AG09309 (cell line): ENCODE results near the gene KRT79.
"Not testable (repeated sequence)": the region's sequence is repeated elsewhere in the genome, so short reads cannot be mapped to it uniquely, and the experiment has no call there.

ENCODE experiments used
- DNase-seq: peaks from one replicate; pipeline ENCODE4 v3.0.0-alpha.2; 2010; ENCODE audit warnings: low read depth
- H3K4me3 ChIP-seq: 2 replicates; pipeline ENCODE4 v1.5.1; 2011; ENCODE audit warnings: mild to moderate bottlenecking, low read depth, low read length, moderate library complexity; ENCODE audit not compliant: control insufficient read depth
- TF ChIP-seq, protein P1 (sequence below): IDR thresholded peaks from 2 replicates; pipeline ENCODE4 v1.5.1; 2011; ENCODE audit warnings: mild to moderate bottlenecking, low read depth, low read length, inconsistent platforms; ENCODE audit not compliant: insufficient read depth, control insufficient read depth; ENCODE audit errors: missing control alignments

KRT79 gene

DNA sequence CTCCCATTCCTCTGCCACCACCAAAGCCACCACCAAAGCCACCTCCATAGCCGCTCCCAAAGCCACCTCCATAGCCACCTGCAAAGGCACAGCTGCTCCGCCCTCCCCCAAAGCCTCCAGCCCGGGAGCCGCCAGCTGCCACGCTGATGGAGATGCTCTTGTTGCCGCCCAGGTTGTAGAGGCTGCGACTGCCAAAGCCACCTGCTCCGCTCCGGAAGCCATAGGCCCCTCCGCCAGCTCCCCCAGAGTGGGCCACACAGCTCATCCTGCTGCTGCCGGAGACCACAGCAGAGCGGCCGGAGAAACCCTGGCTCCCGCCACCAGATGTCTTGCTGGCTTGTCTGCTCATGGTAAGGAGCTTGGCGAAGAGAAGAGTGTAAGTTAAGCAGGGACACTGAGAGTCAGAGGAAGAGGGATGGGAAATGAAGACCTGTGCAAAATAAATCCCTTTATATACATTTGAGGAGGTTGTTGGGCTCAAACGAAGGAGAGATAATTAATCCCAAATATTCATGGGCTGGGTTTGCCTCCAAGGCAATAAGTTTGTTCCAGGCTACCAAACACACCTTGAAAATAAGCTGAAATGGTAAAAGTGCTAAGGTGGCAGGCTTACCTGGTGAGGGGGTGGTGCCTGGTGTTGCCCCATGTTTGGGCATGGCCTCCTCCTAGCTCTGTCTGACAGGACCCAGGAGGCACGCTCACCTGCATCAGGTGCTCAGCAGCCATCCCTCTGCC, 38.2 kb downstream of the KRT79 start, which contains the start of gene KRT3:
Gene KRT3 (minus strand): TSS at position 424 of the 735 bp plus-strand sequence. CDS start 75 bp downstream, at position 349.
- H3K4me3 ChIP-seq: no peak within 1 kb of the TSS
- TF ChIP-seq, protein P1, sequence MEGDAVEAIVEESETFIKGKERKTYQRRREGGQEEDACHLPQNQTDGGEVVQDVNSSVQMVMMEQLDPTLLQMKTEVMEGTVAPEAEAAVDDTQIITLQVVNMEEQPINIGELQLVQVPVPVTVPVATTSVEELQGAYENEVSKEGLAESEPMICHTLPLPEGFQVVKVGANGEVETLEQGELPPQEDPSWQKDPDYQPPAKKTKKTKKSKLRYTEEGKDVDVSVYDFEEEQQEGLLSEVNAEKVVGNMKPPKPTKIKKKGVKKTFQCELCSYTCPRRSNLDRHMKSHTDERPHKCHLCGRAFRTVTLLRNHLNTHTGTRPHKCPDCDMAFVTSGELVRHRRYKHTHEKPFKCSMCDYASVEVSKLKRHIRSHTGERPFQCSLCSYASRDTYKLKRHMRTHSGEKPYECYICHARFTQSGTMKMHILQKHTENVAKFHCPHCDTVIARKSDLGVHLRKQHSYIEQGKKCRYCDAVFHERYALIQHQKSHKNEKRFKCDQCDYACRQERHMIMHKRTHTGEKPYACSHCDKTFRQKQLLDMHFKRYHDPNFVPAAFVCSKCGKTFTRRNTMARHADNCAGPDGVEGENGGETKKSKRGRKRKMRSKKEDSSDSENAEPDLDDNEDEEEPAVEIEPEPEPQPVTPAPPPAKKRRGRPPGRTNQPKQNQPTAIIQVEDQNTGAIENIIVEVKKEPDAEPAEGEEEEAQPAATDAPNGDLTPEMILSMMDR: no peak
- no peak for DNase-seq

DNA sequence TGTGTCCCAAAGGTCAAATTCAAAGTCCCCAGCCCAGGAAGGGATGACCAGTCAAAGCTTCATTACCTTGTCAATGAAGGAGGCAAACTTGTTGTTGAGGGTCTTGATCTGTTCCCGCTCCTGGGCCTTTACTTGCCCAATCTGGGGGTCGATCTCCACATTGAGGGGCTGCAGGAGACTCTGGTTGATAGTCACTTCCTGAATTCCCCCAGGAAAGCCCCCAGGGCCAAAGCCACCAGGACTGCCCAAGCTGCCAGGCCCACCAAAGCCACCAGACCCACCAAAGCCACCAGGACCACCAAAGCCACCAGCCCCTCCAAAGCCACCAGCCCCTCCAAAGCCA, 38.8 kb downstream of the KRT79 start:
- DNase-seq, H3K4me3 ChIP-seq: not testable (repeated sequence)

DNA sequence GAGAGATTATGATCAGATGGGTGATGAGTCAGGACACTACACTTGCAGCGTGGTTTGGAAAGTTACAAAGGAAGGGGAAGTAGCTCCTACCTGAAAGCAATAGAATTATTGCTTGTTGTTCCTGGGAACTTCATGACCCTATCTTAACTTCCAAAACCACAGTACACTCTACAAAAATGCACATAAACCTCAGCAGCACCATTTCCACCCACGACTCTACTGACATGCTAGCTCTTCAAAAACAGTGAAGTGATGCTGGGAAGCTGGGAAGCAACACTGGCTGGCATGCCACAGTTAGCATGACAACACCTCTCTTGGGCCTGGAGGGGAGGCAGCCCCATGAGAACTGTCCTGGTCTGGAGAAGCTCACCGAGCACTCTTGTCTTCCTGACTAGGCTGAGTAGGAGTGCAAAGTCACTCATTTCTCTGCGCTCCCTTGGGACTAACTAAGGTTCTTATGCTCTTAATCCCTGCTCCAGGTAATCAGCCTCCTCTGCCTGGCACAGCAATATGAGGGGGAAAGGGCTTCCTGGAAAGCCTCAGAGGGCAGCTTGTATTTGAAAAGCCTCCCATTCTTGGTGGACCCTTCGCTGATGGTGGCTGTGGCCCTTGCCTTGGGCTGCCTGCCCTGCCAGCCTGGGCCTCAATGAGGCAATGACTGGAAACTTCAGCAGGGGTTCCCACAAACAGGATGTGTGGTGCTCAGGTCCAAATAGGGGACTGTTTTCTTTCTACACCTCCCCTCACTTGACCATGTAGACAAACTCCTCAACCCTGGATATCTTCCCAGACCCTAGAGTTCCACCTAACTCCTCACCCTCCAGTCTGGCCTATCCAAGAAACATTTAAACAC, 39.4 kb downstream of the KRT79 start:
- peak; percentile 16 for DNase-seq
- TF ChIP-seq, protein P1: no peak
- no peak overlapping the region for H3K4me3 ChIP-seq

DNA sequence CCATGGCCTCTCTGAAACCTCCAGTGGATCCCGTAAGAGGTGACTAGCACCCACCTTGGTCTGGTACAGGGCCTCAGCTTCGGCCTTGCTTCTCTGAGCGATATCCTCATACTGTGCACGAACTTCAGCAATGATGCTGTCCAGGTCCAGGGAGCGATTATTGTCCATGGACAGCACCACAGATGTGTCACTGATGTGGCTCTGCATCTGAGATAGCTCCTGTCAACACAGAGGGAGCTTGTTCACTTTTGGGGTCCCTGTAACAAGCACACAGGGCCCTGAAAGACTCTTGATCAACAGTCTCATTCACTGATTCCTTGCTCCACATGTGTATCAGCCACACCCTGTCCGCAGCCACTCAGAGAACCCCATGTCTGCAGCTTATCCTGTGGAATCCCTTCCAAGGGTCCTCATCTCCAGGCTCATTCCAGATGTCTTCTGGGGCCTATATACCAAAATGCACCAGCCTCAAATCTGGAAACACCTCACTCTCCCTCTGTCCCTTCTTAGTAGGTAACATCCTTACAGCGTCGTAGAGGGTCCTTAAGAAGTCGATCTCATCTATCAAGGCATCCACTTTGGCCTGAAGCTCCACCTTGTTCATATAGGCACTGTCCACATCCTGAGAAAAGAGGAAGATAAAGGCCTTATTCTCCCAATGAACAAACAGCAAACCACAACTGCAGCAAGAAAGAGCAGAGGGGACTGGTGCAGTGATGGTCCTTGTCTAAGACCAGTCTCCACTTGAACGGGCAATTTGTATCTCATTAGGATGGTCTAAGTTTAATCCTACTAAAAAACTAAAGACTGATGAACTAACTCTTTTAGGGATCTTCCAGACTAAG, 41.7 kb downstream of the KRT79 start:
- DNase-seq: no peak
- TF ChIP-seq, protein P1: no peak
- H3K4me3 ChIP-seq: no peak overlapping the region

DNA sequence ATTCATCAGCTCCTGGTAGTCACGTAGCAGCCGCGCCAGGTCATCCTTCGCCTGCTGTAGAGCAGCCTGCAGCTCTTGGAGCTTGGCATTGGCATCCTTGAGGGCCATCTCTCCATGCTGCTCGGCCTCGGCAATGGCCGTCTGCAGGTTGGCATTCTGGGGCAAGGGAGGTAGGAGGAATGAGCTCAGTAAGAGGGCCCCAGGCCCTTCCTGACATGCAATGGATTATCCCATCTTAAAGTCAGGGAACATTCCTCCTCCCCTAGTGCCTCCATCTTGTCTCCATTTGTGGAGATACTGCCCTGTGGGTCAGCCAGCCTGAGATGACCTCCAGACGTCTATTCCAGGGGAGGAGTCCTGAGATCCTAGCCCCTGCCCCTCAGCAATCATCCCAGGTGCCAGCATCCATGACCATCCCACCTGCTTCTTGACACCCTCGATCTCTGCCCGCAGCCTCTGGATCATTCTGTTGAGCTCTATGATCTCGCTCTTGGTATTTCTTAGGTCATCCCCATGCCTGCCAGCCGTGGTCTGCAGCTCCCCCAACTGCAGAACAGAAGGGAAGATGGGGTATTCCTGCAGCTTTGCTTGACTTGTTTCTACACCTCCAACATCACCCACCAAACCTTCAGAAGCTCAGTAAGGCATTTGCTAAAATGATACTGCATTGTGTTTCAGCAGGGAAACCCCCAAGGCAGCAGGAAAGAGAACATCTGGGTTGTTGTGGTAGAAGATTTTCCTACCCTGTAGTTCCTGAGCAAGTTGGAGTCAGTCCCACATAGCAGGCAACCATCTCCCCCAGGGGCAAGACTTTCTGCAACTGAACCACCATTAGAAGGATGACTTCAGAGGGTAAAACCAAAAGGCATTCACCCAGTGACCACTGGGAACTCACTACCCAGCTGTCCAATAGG, 42.6 kb downstream of the KRT79 start:
- no peak for DNase-seq
- no peak overlapping the region for H3K4me3 ChIP-seq
- TF ChIP-seq, protein P1: no peak

DNA sequence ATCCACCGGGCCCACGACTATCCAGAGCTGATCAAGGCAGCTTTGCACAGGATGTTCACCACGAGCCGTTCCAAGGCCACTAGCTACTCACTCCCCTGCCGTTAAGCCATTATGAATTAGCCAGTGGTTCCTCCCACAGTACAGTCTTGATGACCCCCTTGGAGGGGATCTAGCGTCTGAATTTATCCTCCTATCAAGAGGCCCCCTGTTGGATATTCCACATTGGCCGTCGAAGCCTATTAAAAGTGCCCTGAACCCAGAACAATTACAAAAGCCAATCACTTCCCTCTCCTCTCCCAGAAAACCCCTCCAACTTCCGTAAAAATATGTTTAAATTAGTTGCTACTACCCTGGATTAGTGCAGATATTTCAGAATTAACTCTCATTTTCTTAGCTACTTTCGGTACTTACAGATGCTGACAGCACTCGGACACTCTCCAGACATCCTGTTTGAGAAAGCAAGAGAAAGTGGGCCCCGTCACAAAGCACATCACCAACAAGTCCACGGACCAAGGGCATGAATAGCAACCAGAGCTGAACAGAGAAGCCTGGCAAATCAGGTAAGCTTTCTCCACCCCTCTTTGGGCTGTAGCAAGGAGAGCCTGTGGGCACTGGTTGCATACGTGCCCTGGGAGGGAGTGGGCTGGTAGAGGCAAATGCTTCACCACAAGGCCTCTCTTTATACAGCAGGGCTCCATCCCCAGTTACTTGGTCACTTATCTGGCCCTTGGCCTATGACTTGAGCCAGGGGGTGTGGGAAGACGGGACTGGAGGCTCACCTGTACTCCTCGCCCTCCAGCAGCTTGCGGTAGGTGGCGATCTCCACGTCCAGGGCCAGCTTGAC, 43.5 kb downstream of the KRT79 start:
- DNase-seq: no peak
- TF ChIP-seq, protein P1: no peak
- H3K4me3 ChIP-seq: no peak overlapping the region
